A375 (cell line): ENCODE results near the gene TTC29. TPM values are rescaled to one million over a fixed set of nuclear protein-coding genes. Genes with fewer than 3 reads are reported as not detected.

Experiments used
- total RNA-seq: library from RNA; depleted of rRNA; stranded (reverse); fragments of >200 nt; shearing (Covaris generic); gene quantifications from 2 replicates; pipeline ENCODE4 v1.2.3, GENCODE V29; 2014; rRNA removed

TTC29 gene
- total RNA-seq: 0.15 and 0.16 TPM in 2 replicates

DNA sequence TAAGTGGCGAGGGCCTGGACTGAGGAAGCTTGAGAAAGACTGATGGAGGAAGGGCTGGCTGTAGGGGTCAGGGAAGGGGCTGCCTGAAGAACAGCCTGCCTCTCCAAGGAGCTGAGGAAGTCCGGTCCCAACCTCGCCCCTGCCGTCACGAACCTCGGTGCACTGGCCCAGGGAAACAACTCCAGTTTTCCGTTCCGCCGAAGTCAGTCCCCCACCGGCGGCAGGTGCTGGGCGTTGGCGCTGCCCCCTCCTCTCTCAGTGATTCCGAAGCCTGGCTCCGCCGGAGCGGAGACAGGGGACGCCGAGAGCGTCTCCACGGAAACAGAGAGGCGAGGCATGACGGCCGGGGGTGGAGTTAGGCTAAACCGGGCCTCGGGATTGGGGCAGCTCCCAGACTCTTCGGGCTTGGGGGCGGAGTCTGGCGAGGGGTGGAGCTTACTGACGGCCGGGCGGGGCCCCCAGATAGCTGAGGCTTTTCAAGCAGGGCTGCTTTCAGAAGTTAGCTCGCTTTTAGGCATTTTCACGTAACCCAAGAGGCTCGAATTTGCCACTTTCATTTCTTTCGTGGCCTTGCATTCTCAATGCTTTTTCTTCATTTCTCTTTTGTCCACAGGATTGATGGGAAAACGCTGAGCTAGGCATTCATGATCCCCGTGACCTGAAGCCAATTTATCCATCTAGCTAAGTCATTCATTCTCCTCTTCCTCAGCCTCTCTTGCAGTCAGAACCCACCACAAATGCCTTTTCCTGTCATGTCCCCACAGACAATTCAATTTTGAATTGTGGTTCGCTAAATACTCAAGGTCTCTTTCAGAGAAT, at the start of gene TTC29:
Gene TTC29, minus strand, starts transcription at position 309 of the 819 bp plus-strand sequence. CDS start 5,969 bp downstream, outside the sequence.

